Astrocyte of the spinal cord (primary cell): Measurements from ENCODE around the gene PANX2.
A peak's percentile ranks its signal among the peaks of the same experiment; 100 is the strongest.

ENCODE experiments used
- DNase-seq: peaks from one replicate; pipeline ENCODE4 v3.0.0; 2011; ENCODE audit warnings: low read depth, low spot score
- H3K4me3 ChIP-seq: 2 replicates; pipeline ENCODE4 v1.5.1; 2011; ENCODE audit warnings: low read depth, mild to moderate bottlenecking, low read length, moderate library complexity
- in situ Hi-C: cut with HindIII; loops from 2 replicates; pipeline ENCODE4 v1.10.0; 2017; ENCODE audit warnings: low sequenced_read_pairs
- TF ChIP-seq, protein P1 (sequence below): IDR thresholded peaks from 2 replicates; pipeline ENCODE4 v1.5.1; 2012; ENCODE audit warnings: low read depth, mild to moderate bottlenecking, low read length, inconsistent platforms

Gene PANX2

DNA sequence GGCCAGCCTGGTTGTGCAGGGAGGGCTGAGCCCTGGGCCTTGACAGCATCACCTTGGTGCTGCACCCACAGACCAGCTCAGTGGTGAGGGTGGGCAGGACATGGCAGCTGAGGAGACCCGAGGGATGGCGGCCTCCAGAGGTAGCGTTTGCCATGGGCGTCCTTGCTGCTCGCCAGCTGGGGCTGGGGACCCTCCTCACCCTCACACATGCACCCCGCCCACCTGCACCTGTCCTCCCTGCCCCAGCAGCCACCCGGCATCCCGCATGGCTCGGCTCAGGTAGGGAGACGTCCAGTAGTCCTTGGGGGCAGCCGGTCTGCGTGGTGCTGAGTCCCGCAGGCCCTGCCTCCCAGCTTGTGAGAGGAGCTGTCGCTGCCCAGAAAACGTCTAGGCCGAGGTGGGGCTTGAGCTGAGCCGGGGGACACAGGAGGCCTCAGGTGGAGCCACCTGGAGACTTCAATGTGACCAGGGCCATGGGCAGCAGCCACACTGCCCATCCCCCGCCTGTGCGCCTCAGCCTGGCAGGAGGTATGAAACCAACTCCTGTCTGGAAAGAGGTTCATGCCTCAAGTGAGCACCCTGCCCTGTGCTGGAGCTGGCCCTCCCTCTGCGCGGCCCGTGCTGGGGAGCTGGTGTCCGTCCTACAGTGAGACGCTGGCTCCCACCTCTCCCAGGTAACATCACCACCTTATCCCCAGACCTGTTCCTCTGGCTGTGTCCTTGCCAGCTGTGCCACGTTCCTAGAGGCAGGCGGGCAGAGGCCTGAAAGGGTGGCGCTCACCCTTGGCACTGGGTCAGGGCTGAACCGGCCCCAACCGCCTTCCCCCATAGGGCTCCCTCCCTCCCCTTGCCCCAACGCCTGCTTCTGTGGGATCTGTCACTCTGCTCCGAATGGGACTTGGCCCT is 11.9 kb downstream of the PANX2 start:
- no peak overlapping the region for H3K4me3 ChIP-seq
- TF ChIP-seq, protein P1, sequence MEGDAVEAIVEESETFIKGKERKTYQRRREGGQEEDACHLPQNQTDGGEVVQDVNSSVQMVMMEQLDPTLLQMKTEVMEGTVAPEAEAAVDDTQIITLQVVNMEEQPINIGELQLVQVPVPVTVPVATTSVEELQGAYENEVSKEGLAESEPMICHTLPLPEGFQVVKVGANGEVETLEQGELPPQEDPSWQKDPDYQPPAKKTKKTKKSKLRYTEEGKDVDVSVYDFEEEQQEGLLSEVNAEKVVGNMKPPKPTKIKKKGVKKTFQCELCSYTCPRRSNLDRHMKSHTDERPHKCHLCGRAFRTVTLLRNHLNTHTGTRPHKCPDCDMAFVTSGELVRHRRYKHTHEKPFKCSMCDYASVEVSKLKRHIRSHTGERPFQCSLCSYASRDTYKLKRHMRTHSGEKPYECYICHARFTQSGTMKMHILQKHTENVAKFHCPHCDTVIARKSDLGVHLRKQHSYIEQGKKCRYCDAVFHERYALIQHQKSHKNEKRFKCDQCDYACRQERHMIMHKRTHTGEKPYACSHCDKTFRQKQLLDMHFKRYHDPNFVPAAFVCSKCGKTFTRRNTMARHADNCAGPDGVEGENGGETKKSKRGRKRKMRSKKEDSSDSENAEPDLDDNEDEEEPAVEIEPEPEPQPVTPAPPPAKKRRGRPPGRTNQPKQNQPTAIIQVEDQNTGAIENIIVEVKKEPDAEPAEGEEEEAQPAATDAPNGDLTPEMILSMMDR = no peak
- DNase-seq = no peak
- in situ Hi-C loops = no loop called here

GRCh38 chr22:50183141-50183971 is 12.8 kb downstream of the PANX2 start:
- in situ Hi-C loops = no loop called here
- TF ChIP-seq, protein P1 = no peak
- H3K4me3 ChIP-seq = no peak overlapping the region
- no peak for DNase-seq

DNA sequence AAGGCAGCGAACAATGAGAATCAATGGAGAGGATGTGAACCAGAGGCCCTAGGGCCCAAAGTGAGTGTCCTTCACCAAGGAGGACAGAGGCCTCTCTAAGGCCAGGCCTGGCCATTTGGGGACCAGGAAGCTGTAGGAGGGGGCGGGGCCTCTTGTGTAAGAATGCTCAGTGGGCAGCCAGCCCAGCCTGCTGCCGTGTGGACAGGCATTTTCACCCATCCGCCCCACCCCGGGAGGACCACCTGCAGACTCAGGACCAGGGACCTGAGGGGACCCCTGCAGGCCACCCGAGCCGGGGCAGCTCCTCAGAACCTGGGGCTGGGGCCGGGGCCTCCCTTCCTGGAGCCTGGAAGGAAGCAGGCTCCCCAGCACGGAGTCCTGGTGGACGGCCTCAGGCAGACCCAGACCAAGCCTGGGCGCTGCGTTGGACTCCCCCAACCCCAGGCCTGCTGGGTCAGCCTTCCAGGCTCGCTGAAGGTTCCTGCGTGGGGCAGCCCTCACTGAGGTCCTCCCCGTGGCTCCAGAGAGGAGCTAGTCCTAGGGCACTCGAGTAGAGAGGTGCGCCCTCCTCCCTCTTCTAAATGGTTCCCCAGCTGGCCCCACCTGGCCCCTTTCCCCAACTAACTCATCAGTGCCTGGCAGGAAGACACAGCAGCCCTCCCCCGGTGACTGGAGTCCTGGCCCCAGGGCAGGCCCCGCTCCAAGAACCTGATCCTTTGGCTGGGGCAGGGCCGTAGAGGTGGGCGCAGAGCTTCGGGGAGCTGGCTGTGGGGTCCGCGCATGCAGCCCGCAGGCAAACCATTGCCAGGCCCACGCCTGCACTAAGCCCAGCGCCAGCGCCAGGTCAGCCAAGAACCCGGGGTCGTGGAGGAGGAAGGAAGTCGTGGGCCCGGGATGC is 13.7 kb downstream of the PANX2 start:
- in situ Hi-C loops = no loop called here

GRCh38 chr22:50184902-50185374 is 14.4 kb downstream of the PANX2 start:
- DNase-seq = no peak
- TF ChIP-seq, protein P1 = no peak
- peak overlapping the region; percentile 46 for H3K4me3 ChIP-seq
- in situ Hi-C loops = no loop called here

More for the DNA sequence above, 13.7 kb downstream of the PANX2 start:
- no peak overlapping the region for H3K4me3 ChIP-seq
- DNase-seq = peak; percentile 31
- TF ChIP-seq, protein P1 = peak; percentile 1

DNA sequence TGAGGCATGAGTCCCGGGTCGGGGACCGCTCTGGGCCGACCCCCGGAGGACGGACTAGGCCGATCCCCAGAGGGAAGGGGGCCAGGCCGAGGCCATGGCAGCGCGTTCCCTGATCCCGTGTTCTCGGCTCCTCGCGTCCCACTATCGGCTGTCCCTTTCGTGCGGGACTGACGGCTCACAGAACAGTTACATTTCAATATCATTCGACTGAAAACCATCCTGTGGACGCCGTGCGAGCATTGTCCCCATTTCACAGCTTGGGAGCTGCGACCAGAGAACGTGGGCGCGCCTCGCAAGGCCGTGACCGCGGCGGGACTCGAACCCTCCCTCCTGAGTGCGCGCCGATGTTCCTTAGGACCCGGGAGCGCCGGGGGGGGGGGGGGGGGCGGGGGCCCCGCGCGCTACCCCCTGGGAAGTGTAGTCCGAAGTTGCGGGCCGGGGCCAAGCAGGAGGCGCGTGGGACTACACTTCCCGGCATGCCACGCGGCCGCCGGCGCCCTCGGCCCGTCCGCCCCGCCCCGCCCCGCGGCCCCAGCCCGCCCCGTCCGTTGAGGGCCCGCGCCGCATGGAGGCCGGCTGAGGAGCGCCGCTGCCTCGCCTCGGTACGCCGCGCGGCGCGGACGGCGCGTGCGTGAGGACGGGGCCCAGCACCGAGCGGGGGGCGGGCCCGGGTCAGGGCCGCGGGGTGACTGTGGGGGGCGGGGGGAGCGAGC is 15.0 kb downstream of the PANX2 start, which contains the start of gene TRABD:
Gene TRABD, plus strand, starts transcription at position 539 of the 713 bp plus-strand sequence. CDS start 7,148 bp downstream, outside the sequence.
- in situ Hi-C loops = no loop called here
- H3K4me3 ChIP-seq = peak within 1 kb of the TSS; percentile 69
- peak; percentile 89 for DNase-seq
- TF ChIP-seq, protein P1 = no peak
